Measurements from ENCODE around the gene NEUROD2. TPM values are rescaled to one million over a fixed set of nuclear protein-coding genes. Genes with fewer than 3 reads are reported as not detected.

Gene NEUROD2
- total RNA-seq (2021; fragmentation: NEBNext Ultra II Directional; extraction: Animal tissue kit (Norgen Biotek cat#: 25700)), result not detected
- long read RNA-seq, result 0 reads

DNA sequence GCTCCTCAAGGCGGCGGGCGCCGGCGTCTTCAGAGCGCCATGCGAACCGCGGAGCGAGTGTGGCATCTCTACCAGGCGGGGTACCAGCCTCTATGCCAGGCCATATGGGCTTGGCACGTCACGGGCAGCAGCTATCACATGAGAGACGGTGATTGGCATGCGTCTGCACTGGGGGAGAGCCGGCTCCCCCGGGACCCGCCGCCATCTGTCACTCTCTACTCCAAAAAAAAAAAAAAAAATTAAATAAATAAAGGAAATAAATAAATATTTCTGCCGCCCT is at the start of gene NEUROD2:
NEUROD2 (minus strand) TSS at position 70 of the 280 bp plus-strand sequence. CDS start 1,321 bp downstream, outside the sequence.
- H3K4me1 Mint-ChIP-seq (ENCODE audit: low read depth), result no peaks in the 10 kb centered on the region
- no peak for DNase-seq
- no peak within 1 kb of the TSS for H3K4me3 Mint-ChIP-seq
- no peaks in the 10 kb centered on the region for H3K9me3 Mint-ChIP-seq
- H3K27ac Mint-ChIP-seq, result no peak within 1 kb of the TSS
- H3K36me3 Mint-ChIP-seq (ENCODE audit: low read depth), result no peaks in the 10 kb centered on the region
- peaks cover 34% of the 10 kb centered on the region for H3K27me3 Mint-ChIP-seq (ENCODE audit: insufficient read depth)
- TF ChIP-seq, protein P1, sequence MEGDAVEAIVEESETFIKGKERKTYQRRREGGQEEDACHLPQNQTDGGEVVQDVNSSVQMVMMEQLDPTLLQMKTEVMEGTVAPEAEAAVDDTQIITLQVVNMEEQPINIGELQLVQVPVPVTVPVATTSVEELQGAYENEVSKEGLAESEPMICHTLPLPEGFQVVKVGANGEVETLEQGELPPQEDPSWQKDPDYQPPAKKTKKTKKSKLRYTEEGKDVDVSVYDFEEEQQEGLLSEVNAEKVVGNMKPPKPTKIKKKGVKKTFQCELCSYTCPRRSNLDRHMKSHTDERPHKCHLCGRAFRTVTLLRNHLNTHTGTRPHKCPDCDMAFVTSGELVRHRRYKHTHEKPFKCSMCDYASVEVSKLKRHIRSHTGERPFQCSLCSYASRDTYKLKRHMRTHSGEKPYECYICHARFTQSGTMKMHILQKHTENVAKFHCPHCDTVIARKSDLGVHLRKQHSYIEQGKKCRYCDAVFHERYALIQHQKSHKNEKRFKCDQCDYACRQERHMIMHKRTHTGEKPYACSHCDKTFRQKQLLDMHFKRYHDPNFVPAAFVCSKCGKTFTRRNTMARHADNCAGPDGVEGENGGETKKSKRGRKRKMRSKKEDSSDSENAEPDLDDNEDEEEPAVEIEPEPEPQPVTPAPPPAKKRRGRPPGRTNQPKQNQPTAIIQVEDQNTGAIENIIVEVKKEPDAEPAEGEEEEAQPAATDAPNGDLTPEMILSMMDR (IDR thresholded peaks at IDR 0.05), result no peak

DNA sequence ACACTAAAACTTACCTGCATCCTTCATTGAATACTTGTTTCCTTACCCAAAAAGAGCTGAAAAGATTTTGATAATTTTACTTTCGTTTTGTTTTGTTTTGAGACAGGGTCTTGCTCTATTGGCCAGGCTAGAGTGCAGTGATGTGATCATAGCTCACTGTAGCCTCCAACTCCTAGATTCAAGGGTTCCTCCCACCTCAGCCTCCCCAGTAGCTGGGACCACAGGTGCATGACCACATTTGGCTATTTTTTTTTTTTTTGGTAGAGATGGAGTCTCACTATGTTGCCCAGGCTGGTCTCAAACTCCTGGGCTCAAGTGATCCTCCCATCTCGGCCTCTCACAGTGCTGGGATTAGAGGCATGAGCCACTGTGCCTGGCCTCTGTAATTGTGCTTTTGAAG is 47.4 kb upstream of the NEUROD2 start:
- Mint-ChIP-seq H3K4me3 (no peak overlapping the region), H3K27ac (no peak overlapping the region), H3K36me3 (ENCODE audit: low read depth) (no peaks in the 10 kb centered on the region), H3K9me3 (no peaks in the 10 kb centered on the region), H3K4me1 (ENCODE audit: low read depth) (peaks cover 18% of the 10 kb centered on the region), H3K27me3 (ENCODE audit: insufficient read depth) (peaks cover 2% of the 10 kb centered on the region; the same call in 1 of the 2 replicates)
- TF ChIP-seq, protein P1 (IDR thresholded peaks at IDR 0.05), result no peak
- no peak for DNase-seq

DNA sequence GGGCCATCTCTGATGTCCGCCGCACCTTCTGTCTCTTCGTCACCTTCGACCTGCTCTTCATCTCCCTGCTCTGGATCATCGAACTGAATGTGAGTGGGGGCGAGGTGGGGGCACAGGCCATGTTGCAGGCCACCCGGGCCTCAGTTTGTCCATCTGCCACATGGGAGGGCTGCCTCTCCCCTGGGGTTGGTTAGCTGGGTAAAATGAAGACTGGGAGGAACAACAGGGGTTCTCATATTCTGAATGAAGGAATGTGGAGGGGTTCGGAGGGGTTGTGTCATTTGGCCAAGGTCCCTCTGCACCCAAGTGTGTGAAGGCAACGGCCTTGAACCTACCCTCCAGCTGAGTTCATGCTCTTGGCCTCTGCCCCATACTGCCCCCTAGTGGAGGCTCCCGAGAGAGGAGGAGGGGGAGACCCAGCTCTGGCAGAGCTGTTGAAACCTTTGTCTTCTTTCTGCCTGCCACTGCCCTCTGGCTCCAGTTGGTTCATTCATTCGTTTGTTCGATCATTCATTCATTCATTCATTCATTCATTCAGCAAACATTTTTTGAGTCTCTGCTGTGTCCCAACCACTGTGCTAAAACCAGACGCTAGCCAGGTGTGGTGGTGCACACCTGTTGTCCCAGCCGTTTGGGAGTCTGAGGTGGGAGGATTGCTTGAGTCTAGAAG is 46.1 kb upstream of the NEUROD2 start:
- no peaks in the 10 kb centered on the region for H3K9me3 Mint-ChIP-seq
- TF ChIP-seq, protein P1 (IDR thresholded peaks at IDR 0.05), result peak; percentile 91
- H3K36me3 Mint-ChIP-seq (ENCODE audit: low read depth), result no peaks in the 10 kb centered on the region
- H3K27me3 Mint-ChIP-seq (ENCODE audit: insufficient read depth), result peaks cover 2% of the 10 kb centered on the region; the same call in 1 of the 2 replicates
- no peak overlapping the region for H3K27ac Mint-ChIP-seq
- H3K4me3 Mint-ChIP-seq, result no peak overlapping the region
- H3K4me1 Mint-ChIP-seq (ENCODE audit: low read depth), result peaks cover 21% of the 10 kb centered on the region
- peak; percentile 19 for DNase-seq

DNA sequence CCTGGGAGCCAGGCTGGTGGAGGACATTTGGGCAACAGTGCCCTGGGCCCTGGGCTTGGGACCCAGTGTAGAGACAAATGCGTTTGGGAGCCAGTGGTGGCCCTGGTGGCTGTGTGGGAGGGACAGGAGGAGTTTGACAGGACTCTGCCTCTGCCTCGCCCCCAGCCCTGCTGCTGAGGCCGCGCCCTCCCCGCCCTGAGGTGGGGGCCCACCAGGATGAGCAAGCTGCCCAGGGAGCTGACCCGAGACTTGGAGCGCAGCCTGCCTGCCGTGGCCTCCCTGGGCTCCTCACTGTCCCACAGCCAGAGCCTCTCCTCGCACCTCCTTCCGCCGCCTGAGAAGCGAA is 45.6 kb upstream of the NEUROD2 start:
- Mint-ChIP-seq H3K36me3 (ENCODE audit: low read depth) (no peaks in the 10 kb centered on the region), H3K9me3 (no peaks in the 10 kb centered on the region), H3K4me3 (no peak overlapping the region), H3K27me3 (ENCODE audit: insufficient read depth) (peaks cover 2% of the 10 kb centered on the region; the same call in 1 of the 2 replicates), H3K27ac (no peak overlapping the region), H3K4me1 (ENCODE audit: low read depth) (peaks cover 21% of the 10 kb centered on the region)
- TF ChIP-seq, protein P1 (IDR thresholded peaks at IDR 0.05), result no peak
- DNase-seq, result no peak

DNA sequence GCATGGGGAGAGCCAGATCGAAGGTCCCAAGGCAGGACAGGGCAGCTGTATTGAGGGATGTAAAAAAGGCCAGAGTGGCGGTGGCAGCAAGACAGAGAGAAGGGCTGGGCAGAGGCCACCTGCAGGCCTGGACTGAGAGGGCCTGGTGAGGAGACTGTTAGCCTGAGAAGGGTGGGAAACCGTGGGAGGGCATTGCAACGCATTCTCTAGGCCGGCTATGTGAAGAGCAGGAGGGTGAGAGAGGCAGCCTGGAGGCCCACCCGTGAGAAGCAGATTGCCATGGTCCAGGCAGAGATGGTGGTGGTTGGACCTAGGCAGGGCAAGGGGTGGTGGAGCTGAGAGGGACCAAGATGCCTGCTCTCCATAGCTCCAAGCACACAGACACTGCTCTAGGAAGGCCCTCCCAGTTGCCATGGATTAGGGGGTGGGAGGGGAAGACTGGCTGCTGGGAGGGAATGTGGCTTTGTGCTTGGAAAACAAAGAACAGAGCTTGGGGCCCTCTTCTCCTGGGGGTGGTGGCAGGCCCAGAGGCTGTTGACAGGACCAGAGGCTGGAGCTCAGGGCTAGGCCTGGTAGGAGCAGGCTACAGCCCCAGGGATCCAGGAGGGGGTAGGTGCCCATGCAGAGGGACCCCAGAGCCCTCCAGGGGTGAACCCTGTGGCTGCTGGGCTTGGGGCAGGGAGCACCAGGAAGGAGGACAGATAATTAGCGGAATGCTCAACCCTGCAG is 45.0 kb upstream of the NEUROD2 start:
- Mint-ChIP-seq H3K27ac (no peak overlapping the region; the same call in none of the 2 replicates), H3K27me3 (ENCODE audit: insufficient read depth) (peaks cover 2% of the 10 kb centered on the region; the same call in 1 of the 2 replicates), H3K9me3 (no peaks in the 10 kb centered on the region), H3K36me3 (ENCODE audit: low read depth) (no peaks in the 10 kb centered on the region), H3K4me1 (ENCODE audit: low read depth) (peaks cover 21% of the 10 kb centered on the region), H3K4me3 (no peak overlapping the region)
- TF ChIP-seq, protein P1 (IDR thresholded peaks at IDR 0.05), result no peak
- DNase-seq, result no peak
